Nephron (organoid): ENCODE measurements around the gene RPUSD3.
A peak's percentile ranks its signal among the peaks of the same experiment; 100 is the strongest.

Experiments used
- H3K27ac Mint-ChIP-seq, 3 experiments: 2 replicates each; pipeline ENCODE4 v1.8.0; 2020; ENCODE audit warnings: mixed read lengths in 3 of 3, mild to moderate bottlenecking in 2 of 3, moderate library complexity in 1 of 3
- H3K27me3 Mint-ChIP-seq: 2 replicates; pipeline ENCODE4 v1.8.0; 2021; ENCODE audit warnings: low read depth, mild to moderate bottlenecking, moderate library complexity, mixed read lengths
- H3K36me3 Mint-ChIP-seq: 2 replicates; pipeline ENCODE4 v1.8.0; 2020; ENCODE audit warnings: low read depth, mixed read lengths
- H3K4me1 Mint-ChIP-seq: 2 replicates; pipeline ENCODE4 v1.8.0; 2020; ENCODE audit warnings: mixed read lengths
- H3K4me3 Mint-ChIP-seq, 3 experiments: 2 replicates each; pipeline ENCODE4 v1.8.0; 2020; ENCODE audit warnings: mild to moderate bottlenecking in 3 of 3, mixed read lengths in 3 of 3, moderate library complexity in 2 of 3
- H3K9me3 Mint-ChIP-seq: 2 replicates; pipeline ENCODE4 v1.8.0; 2020; ENCODE audit warnings: mixed read lengths
- TF ChIP-seq, protein P1 (sequence below), 3 experiments: fragments of 200-600 bp; sonication (generic); IDR thresholded peaks; one replicate each; pipeline ENCODE4 v1.5.0; 2021; ENCODE audit warnings: antibody characterized with exemption in 3 of 3; ENCODE audit not compliant: unreplicated experiment in 3 of 3

The RPUSD3 gene

DNA sequence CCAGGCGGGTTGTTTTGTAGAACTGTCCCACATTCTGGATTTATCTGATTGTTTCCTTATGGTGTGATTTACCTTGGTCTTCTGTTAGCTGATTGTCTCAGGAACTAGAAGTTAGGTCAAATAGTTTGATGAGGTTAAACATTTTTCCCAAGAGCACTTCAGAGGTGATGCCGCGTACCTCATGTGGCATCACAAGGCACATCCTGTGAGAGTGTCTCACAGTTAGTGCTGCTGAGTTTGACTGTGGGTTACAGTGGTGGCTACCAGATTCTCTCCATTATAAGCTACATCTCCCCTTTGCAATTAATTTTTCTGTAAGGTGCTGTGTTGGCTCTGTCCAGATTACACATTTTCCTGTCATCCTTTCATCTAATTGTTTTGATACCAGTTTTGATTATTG lies 12.6 kb downstream of the RPUSD3 start:
- no peaks in the 10 kb centered on the region for H3K9me3 Mint-ChIP-seq
- TF ChIP-seq, protein P1, sequence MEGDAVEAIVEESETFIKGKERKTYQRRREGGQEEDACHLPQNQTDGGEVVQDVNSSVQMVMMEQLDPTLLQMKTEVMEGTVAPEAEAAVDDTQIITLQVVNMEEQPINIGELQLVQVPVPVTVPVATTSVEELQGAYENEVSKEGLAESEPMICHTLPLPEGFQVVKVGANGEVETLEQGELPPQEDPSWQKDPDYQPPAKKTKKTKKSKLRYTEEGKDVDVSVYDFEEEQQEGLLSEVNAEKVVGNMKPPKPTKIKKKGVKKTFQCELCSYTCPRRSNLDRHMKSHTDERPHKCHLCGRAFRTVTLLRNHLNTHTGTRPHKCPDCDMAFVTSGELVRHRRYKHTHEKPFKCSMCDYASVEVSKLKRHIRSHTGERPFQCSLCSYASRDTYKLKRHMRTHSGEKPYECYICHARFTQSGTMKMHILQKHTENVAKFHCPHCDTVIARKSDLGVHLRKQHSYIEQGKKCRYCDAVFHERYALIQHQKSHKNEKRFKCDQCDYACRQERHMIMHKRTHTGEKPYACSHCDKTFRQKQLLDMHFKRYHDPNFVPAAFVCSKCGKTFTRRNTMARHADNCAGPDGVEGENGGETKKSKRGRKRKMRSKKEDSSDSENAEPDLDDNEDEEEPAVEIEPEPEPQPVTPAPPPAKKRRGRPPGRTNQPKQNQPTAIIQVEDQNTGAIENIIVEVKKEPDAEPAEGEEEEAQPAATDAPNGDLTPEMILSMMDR (IDR thresholded peaks at IDR 0.05; ENCODE audit: unreplicated experiment in 3 of 3) = no peak
- no peak overlapping the region for H3K27ac Mint-ChIP-seq
- H3K36me3 Mint-ChIP-seq = peaks cover 15% of the 10 kb centered on the region
- no peak overlapping the region for H3K4me3 Mint-ChIP-seq
- no peaks in the 10 kb centered on the region for H3K4me1 Mint-ChIP-seq
- H3K27me3 Mint-ChIP-seq = no peaks in the 10 kb centered on the region

DNA sequence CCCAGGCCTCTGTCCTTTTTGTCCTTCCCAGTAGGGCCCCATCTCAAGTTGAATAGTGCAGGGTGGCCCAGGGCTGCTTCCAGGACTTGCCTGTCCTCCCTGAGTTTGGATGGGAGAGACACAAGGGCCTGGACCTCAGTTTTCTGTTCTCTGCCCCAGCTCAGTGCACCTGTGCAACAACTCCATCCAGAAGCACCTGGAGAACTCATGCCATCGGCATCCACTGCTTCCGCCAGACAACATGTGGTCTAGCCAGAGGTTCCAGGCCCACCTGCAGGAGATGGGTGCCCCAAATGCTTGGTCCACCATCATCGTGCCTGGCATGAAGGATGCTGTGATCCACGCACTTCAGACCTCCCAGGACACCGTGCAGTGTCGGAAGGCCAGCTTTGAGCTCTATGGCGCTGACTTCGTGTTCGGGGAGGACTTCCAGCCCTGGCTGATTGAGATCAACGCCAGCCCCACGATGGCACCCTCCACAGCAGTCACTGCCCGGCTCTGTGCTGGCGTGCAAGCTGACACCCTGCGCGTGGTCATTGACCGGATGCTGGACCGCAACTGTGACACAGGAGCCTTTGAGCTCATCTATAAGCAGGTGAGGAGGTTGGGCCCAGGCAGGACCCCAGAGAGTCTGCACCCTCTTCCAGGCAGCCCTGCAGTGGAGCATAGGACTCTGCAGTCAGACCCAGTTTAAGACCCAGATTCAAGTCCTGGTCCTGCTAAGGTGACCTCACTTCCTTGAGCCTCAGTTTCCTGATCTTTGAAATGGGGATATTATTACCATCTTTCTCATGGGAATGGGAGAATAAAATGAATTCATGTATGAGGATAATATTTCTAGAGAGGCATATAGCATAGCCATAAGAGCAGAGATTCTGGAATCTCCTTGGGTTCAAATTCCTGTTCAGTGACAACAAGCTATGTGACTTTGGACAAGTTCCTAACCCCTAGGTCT lies 14.7 kb downstream of the RPUSD3 start:
- TF ChIP-seq, protein P1 (IDR thresholded peaks at IDR 0.05; ENCODE audit: unreplicated experiment in 3 of 3) = no peak
- Mint-ChIP-seq H3K36me3 (peaks cover 5% of the 10 kb centered on the region), H3K27me3 (no peaks in the 10 kb centered on the region), H3K9me3 (no peaks in the 10 kb centered on the region), H3K27ac (no peak overlapping the region), H3K4me3 (no peak overlapping the region), H3K4me1 (no peaks in the 10 kb centered on the region)

DNA sequence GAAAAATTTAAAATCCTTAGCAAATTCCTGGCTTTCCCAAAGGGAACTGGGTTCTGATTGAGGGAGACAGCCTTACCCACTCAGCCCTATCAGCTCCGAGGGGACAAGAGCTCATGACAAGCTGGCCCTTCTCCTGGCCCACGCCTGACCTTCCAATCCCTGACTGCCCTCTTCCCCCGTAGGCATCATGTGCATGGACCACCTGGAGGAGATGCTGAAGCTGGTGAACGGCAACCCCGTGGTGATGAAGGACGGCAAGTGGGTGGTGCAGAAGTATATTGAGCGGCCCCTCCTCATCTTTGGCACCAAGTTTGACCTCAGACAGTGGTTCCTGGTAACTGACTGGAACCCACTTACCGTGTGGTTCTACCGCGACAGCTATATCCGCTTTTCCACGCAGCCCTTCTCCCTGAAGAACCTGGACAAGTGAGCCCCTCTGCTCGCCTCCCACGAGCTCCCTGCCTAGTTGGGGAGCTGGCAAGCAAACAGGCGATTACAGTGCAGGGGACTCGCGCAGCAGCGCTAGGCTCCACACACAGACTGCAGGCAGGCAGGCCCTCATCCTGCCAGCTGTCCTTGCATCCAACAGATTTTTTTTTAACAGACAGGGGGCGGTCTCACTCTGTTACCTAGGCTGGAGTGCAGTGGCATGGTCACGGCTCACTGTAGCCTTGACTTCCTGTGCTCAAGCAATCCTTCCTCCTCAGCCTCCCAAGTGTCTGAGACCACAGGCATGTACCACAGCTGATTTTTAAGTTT lies 16.8 kb downstream of the RPUSD3 start:
- Mint-ChIP-seq H3K36me3 (peaks cover 4% of the 10 kb centered on the region), H3K27ac (no peak overlapping the region), H3K27me3 (no peaks in the 10 kb centered on the region), H3K4me1 (no peaks in the 10 kb centered on the region), H3K4me3 (no peak overlapping the region), H3K9me3 (no peaks in the 10 kb centered on the region)
- TF ChIP-seq, protein P1 (IDR thresholded peaks at IDR 0.05; ENCODE audit: unreplicated experiment in 3 of 3) = peak in 2 of 3 experiments; percentile 8 to 20

DNA sequence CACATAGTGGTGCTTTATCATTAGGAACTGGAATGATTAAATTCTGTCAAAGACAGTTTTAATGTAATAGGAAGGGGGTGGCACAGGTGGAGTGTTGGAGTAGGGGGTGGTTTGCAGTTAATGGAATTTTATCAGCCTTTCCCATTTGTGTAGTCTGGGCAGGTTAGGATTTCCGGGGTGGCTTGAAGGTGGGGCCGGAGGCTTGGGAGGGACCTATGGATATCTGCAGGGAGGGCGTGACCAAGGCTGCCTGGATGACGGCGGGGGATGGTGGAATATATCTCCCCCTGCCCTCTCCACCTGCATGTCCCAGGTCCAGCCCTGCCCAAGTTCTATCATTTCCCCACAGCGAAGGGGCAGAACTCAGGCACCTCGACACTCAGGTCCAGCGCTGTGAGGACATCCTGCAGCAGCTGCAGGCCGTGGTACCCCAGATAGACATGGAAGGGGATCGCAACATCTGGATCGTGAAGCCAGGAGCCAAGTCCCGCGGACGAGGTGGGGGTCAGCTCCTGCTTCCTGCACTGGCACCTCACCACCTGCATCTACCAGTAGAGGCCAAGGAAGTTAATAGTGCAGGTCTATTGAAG lies 18.3 kb downstream of the RPUSD3 start:
- Mint-ChIP-seq H3K4me1 (no peaks in the 10 kb centered on the region), H3K36me3 (no peaks in the 10 kb centered on the region), H3K4me3 (no peak overlapping the region), H3K27me3 (no peaks in the 10 kb centered on the region), H3K9me3 (no peaks in the 10 kb centered on the region), H3K27ac (no peak overlapping the region)
- TF ChIP-seq, protein P1 (IDR thresholded peaks at IDR 0.05; ENCODE audit: unreplicated experiment in 3 of 3) = no peak

DNA sequence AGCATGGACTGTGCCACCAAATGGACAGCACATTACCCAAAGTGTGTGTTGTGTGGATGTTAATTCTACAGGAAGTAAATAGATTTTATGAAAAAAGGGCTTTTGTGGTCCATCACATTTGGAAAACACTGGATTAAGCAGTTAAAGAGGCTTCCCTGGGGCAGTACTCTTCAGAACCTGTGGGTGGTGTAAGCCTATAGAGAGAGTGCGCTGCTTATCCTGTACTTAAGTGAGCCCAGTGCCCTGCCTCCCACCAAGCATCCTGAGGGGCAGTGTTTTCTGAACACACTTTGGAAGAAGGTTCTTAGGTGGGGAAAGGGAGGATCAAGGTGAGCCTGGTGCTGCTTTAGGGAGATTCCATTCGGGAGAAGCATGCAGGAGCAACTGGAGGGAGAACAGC lies 22.9 kb downstream of the RPUSD3 start:
- Mint-ChIP-seq H3K36me3 (peaks cover 6% of the 10 kb centered on the region), H3K4me1 (no peaks in the 10 kb centered on the region), H3K27ac (no peak overlapping the region), H3K4me3 (no peak overlapping the region), H3K27me3 (no peaks in the 10 kb centered on the region), H3K9me3 (no peaks in the 10 kb centered on the region)
- TF ChIP-seq, protein P1 (IDR thresholded peaks at IDR 0.05; ENCODE audit: unreplicated experiment in 3 of 3) = peak in 2 of 3 experiments; percentile 29 to 39
